ENCODE data around the gene ARRDC1.

ARRDC1 gene

GRCh38 chr9:137657606-137658005 is 52.1 kb downstream of the ARRDC1 start:
- no peak for TF ChIP-seq CTCF (IDR thresholded peaks at IDR 0.05; ENCODE audit: insufficient read depth, low read length, missing control alignments)
- CTCF ChIA-PET: no interaction called here
- H3K4me3 ChIP-seq (ENCODE audit: low read depth, low read length): no peak overlapping the region
- DNase-seq (ENCODE audit: low read depth, low spot score): no peak
- POLR2A ChIA-PET: no interaction called here

GRCh38 chr9:137658781-137659180 is 53.3 kb downstream of the ARRDC1 start:
- no peak for DNase-seq (ENCODE audit: low read depth, low spot score)
- POLR2A ChIA-PET: no interaction called here
- CTCF ChIA-PET: interaction anchor here (1.4 kb wide), 1 partner anchor 14 kb away, joined by 5 read pairs; no protein-coding TSS in a partner anchor
- H3K4me3 ChIP-seq (ENCODE audit: low read depth, low read length): no peak overlapping the region
- no peak for TF ChIP-seq CTCF (IDR thresholded peaks at IDR 0.05; ENCODE audit: insufficient read depth, low read length, missing control alignments)

GRCh38 chr9:137660144-137660543 is 54.7 kb downstream of the ARRDC1 start:
- TF ChIP-seq CTCF (IDR thresholded peaks at IDR 0.05; ENCODE audit: insufficient read depth, low read length, missing control alignments): no peak
- no peak overlapping the region for H3K4me3 ChIP-seq (ENCODE audit: low read depth, low read length)
- DNase-seq (ENCODE audit: low read depth, low spot score): no peak
- CTCF ChIA-PET: interaction anchor here (0.8 to 1.4 kb wide), 3 partner anchors 11 to 41 kb away, joined by 3 to 9 read pairs (median 4); partner anchors contain the start of gene EHMT1
- POLR2A ChIA-PET: no interaction called here

GRCh38 chr9:137663584-137663983 is 58.1 kb downstream of the ARRDC1 start:
- ChIA-PET POLR2A (no interaction called here), CTCF (interaction anchor here (3.3 kb wide), 1 partner anchor 9 kb away, joined by 18 read pairs; no protein-coding TSS in a partner anchor)
- TF ChIP-seq CTCF (IDR thresholded peaks at IDR 0.05; ENCODE audit: insufficient read depth, low read length, missing control alignments): no peak
- DNase-seq (ENCODE audit: low read depth, low spot score): no peak
- H3K4me3 ChIP-seq (ENCODE audit: low read depth, low read length): no peak overlapping the region

GRCh38 chr9:137664676-137665075 is 59.2 kb downstream of the ARRDC1 start:
- ChIA-PET POLR2A (no interaction called here), CTCF (interaction anchor here (0.7 to 3.3 kb wide), 8 partner anchors 8 to 44 kb away, joined by 3 to 18 read pairs (median 4); no protein-coding TSS in a partner anchor)
- TF ChIP-seq CTCF (IDR thresholded peaks at IDR 0.05; ENCODE audit: insufficient read depth, low read length, missing control alignments): no peak
- H3K4me3 ChIP-seq (ENCODE audit: low read depth, low read length): no peak overlapping the region
- no peak for DNase-seq (ENCODE audit: low read depth, low spot score)

All from AG04449 (cell line).